Activated naive CD8-positive, alpha-beta T cell treated with anti-CD3 and anti-CD28 coated beads for 36 hours (primary cell): Measurements from ENCODE around the gene ZNF566. TPM values are rescaled to one million over a fixed set of nuclear protein-coding genes. Genes with fewer than 3 reads are reported as not detected.
"Not testable (repeated sequence)": the region's sequence is repeated elsewhere in the genome, so short reads cannot be mapped to it uniquely, and the experiment has no call there.

Experiments used
- DNase-seq: peaks from one replicate; pipeline ENCODE4 v3.0.0; 2021
- H3K27ac Mint-ChIP-seq: one replicate; pipeline ENCODE4 v1.8.0; 2022; ENCODE audit warnings: mild to moderate bottlenecking, moderate library complexity, mixed read lengths
- H3K27me3 Mint-ChIP-seq: one replicate; pipeline ENCODE4 v1.8.0; 2022; ENCODE audit warnings: mild to moderate bottlenecking, mixed read lengths
- H3K36me3 Mint-ChIP-seq: one replicate; pipeline ENCODE4 v1.8.0; 2021; ENCODE audit warnings: mild to moderate bottlenecking, mixed read lengths
- H3K4me1 Mint-ChIP-seq: one replicate; pipeline ENCODE4 v1.8.0; 2021; ENCODE audit warnings: mixed read lengths
- H3K4me3 Mint-ChIP-seq: one replicate; pipeline ENCODE4 v1.8.0; 2022; ENCODE audit warnings: mild to moderate bottlenecking, moderate library complexity, mixed read lengths
- H3K9me3 Mint-ChIP-seq: one replicate; pipeline ENCODE4 v1.8.0; 2022; ENCODE audit warnings: mixed read lengths
- total RNA-seq, 2 experiments: library from RNA; stranded (reverse); gene quantifications; one replicate each; pipeline ENCODE4 v1.2.3, GENCODE V29; 2021

ZNF566 gene
- total RNA-seq: 1 to 10 TPM; 6.0 to 7.8 TPM

DNA sequence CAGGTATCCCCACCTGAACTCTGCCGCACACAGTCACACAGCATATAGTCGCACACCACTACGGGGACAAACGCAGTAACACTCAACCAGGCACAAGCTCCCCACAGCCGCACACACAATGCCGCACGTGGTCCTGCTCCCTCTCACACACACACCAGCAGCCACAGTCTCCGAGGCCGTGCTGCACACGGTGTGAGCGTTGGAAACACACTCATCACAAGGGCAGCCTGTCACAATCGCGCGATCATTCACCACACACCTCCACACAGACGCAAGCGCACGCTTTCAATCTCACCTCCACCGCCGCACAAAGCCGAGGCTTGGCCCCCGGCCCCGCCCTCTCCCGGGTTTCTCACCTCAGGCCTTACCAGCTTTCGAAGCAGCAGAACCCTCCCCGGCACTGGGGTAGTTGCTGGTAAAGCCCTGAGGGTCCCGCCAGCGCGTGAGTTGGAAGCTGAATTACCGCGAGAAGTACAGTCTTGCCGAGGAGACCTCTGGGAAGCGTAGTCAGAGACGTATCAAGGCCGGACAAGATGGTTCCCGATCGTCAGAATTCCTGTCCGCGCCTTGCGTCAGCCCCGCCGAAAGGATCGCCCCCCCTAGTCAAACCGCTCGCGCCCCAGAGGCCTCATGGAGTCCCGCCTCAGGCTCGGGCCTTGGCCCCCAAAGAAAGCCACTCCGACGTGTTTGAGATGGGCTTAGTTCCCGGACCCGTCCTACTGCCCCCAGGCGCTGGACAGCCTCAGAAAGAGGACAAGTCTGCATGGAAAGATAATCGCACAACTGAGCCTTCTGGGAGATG, at the start of gene ZNF566:
Gene ZNF566, minus strand, starts transcription at position 444 of the 802 bp plus-strand sequence. CDS start 13,004 bp downstream, outside the sequence.
- peak; percentile 95 for DNase-seq
- Mint-ChIP-seq H3K9me3 (peaks cover 19% of the 10 kb centered on the region), H3K4me1 (peaks cover 24% of the 10 kb centered on the region), H3K27ac (peak within 1 kb of the TSS; percentile 100), H3K36me3 (peaks cover 54% of the 10 kb centered on the region), H3K4me3 (peak within 1 kb of the TSS; percentile 88), H3K27me3 (no peaks in the 10 kb centered on the region)

- peaks cover 74% of the 10 kb centered on the region for H3K36me3 Mint-ChIP-seq
- peak; percentile 39 for DNase-seq
- H3K27ac Mint-ChIP-seq: peak overlapping the region; percentile 97
- peaks cover 18% of the 10 kb centered on the region for H3K4me1 Mint-ChIP-seq
- H3K27me3 Mint-ChIP-seq: no peaks in the 10 kb centered on the region
- peaks cover 34% of the 10 kb centered on the region for H3K9me3 Mint-ChIP-seq
- H3K4me3 Mint-ChIP-seq: peak overlapping the region; percentile 98
These were observed 39.7 kb upstream of the ZNF566 start for GRCh38 chr19:36528921-36529518.

- H3K27ac Mint-ChIP-seq: peak within 1 kb of the TSS; percentile 97
- peaks cover 33% of the 10 kb centered on the region for H3K9me3 Mint-ChIP-seq
- H3K36me3 Mint-ChIP-seq: peaks cover 73% of the 10 kb centered on the region
- H3K27me3 Mint-ChIP-seq: no peaks in the 10 kb centered on the region
- DNase-seq: peak; percentile 92
- peak within 1 kb of the TSS; percentile 98 for H3K4me3 Mint-ChIP-seq
- H3K4me1 Mint-ChIP-seq: peaks cover 18% of the 10 kb centered on the region
These were observed 39.0 kb upstream of the ZNF566 start, which contains the start of gene ZNF260 for GRCh38 chr19:36528194-36528920. Gene ZNF260 (minus strand): TSS chr19:36528271. CDS start chr19:36515238, 13,033 bp downstream.

DNA sequence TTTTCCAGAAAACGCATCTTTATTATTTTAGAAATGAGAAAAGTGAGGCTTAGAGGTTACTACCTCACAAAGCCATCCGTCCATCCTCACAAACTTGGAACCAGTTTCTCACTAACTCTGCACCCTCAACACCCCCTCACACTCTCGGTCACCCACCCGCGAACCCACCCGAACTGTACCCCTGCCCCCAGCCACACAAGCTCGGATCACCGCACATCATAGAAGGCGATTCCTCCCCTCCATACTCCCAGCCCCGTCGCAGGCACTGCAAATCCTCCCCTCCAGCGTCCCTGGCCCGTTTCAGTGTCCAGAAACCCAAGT, 38.5 kb upstream of the ZNF566 start:
- peak overlapping the region; percentile 97 for H3K27ac Mint-ChIP-seq
- H3K36me3 Mint-ChIP-seq: peaks cover 74% of the 10 kb centered on the region
- no peak for DNase-seq
- H3K4me1 Mint-ChIP-seq: peaks cover 18% of the 10 kb centered on the region
- H3K9me3 Mint-ChIP-seq: peaks cover 35% of the 10 kb centered on the region
- H3K27me3 Mint-ChIP-seq: no peaks in the 10 kb centered on the region
- H3K4me3 Mint-ChIP-seq: peak overlapping the region; percentile 98

- peaks cover 18% of the 10 kb centered on the region for H3K4me1 Mint-ChIP-seq
- no peaks in the 10 kb centered on the region for H3K27me3 Mint-ChIP-seq
- H3K36me3 Mint-ChIP-seq: peaks cover 74% of the 10 kb centered on the region
- peak overlapping the region; percentile 98 for H3K4me3 Mint-ChIP-seq
- peak overlapping the region; percentile 97 for H3K27ac Mint-ChIP-seq
- no peak for DNase-seq
- H3K9me3 Mint-ChIP-seq: peaks cover 37% of the 10 kb centered on the region
These were observed 38.0 kb upstream of the ZNF566 start for GRCh38 chr19:36527341-36527740.

GRCh38 chr19:36526581-36526980, 37.2 kb upstream of the ZNF566 start:
- Mint-ChIP-seq H3K27me3 (no peaks in the 10 kb centered on the region), H3K27ac (no peak overlapping the region), H3K4me3 (peak overlapping the region; percentile 47), H3K4me1 (peaks cover 18% of the 10 kb centered on the region), H3K36me3 (peaks cover 76% of the 10 kb centered on the region), H3K9me3 (peaks cover 35% of the 10 kb centered on the region)
- DNase-seq: no peak

DNA sequence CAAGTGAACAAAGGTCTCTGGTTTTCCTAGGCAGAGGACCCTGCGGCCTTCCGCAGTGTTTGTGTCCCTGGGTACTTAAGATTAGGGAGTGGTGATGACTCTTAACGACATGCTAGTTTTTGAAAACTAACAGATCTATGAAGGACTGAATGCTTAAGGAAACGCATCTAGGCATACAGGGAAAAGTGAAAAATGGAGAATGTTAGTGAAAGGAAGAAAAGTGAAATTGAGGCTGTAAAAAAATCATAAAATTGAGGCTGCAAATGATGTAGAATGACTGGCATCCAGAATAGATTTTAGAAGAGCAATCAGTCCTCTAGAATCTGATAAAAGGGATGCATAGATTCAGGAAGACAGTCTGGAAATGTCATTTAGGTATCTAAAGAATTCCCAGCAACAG, 35.3 kb upstream of the ZNF566 start:
- Mint-ChIP-seq H3K36me3 (peaks cover 82% of the 10 kb centered on the region), H3K4me1 (peaks cover 18% of the 10 kb centered on the region), H3K27ac (no peak overlapping the region), H3K27me3 (no peaks in the 10 kb centered on the region), H3K4me3 (no peak overlapping the region), H3K9me3 (peaks cover 35% of the 10 kb centered on the region)
- DNase-seq: no peak

- no peak for DNase-seq
- peaks cover 56% of the 10 kb centered on the region for H3K9me3 Mint-ChIP-seq
- peaks cover 74% of the 10 kb centered on the region for H3K36me3 Mint-ChIP-seq
- no peak overlapping the region for H3K27ac Mint-ChIP-seq
- H3K4me3 Mint-ChIP-seq: peak overlapping the region; percentile 7
- H3K27me3 Mint-ChIP-seq: no peaks in the 10 kb centered on the region
- H3K4me1 Mint-ChIP-seq: no peaks in the 10 kb centered on the region
These were observed 24.8 kb upstream of the ZNF566 start for GRCh38 chr19:36514012-36514612.

- Mint-ChIP-seq H3K36me3 (peaks cover 24% of the 10 kb centered on the region), H3K27ac (no peak overlapping the region), H3K9me3 (peaks cover 27% of the 10 kb centered on the region), H3K4me3 (no peak overlapping the region), H3K4me1 (no peaks in the 10 kb centered on the region), H3K27me3 (no peaks in the 10 kb centered on the region)
- no peak for DNase-seq
These were observed 19.0 kb upstream of the ZNF566 start for GRCh38 chr19:36508325-36508724.

GRCh38 chr19:36501973-36502372, 12.6 kb upstream of the ZNF566 start:
- Mint-ChIP-seq H3K36me3 (peaks cover 16% of the 10 kb centered on the region), H3K9me3 (peaks cover 27% of the 10 kb centered on the region), H3K4me3 (no peak overlapping the region), H3K27me3 (no peaks in the 10 kb centered on the region), H3K4me1 (no peaks in the 10 kb centered on the region), H3K27ac (no peak overlapping the region)
- no peak for DNase-seq

DNA sequence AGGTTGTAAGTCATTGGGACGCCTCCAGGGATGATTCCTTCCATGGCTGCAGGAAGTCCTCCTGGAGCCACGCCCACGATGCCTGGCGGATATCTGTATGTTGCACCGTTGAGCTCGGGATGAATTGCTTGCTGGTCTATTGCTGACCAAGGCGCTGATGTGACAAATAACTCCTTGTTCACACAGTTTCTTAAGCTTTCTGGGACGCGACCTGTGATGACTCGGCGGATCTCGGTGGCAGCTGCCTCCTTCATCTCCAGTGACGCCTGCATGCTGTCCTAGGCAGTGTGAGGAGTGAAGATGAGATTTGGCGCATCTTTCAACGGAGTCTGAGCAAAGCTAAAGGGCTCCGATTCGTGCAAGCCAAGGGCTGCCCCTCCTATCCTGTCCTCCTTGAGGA, 7.6 kb upstream of the ZNF566 start:
- no peak overlapping the region for H3K27ac Mint-ChIP-seq
- H3K9me3 Mint-ChIP-seq: peaks cover 25% of the 10 kb centered on the region
- H3K36me3 Mint-ChIP-seq: peaks cover 9% of the 10 kb centered on the region
- no peak overlapping the region for H3K4me3 Mint-ChIP-seq
- no peaks in the 10 kb centered on the region for H3K4me1 Mint-ChIP-seq
- DNase-seq: no peak
- no peaks in the 10 kb centered on the region for H3K27me3 Mint-ChIP-seq

GRCh38 chr19:36492689-36493453, 3.5 kb upstream of the ZNF566 start:
- H3K27me3 Mint-ChIP-seq, H3K27ac Mint-ChIP-seq, H3K4me3 Mint-ChIP-seq: not testable (repeated sequence)
- Mint-ChIP-seq H3K4me1 (peaks cover 16% of the 10 kb centered on the region), H3K36me3 (peaks cover 20% of the 10 kb centered on the region), H3K9me3 (peaks cover 17% of the 10 kb centered on the region)
- peak; percentile 41 for DNase-seq

GRCh38 chr19:36490846-36491245, 1.5 kb upstream of the ZNF566 start:
- DNase-seq, H3K27me3 Mint-ChIP-seq: not testable (repeated sequence)
- peak overlapping the region; percentile 100 for H3K27ac Mint-ChIP-seq
- peaks cover 17% of the 10 kb centered on the region for H3K9me3 Mint-ChIP-seq
- peaks cover 24% of the 10 kb centered on the region for H3K4me1 Mint-ChIP-seq
- peaks cover 39% of the 10 kb centered on the region for H3K36me3 Mint-ChIP-seq
- H3K4me3 Mint-ChIP-seq: peak overlapping the region; percentile 88

GRCh38 chr19:36489920-36490415, 607 bp upstream of the ZNF566 start:
- H3K9me3 Mint-ChIP-seq: peaks cover 18% of the 10 kb centered on the region

More at GRCh38 chr19:36489920-36490415, 607 bp upstream of the ZNF566 start:
- peak; percentile 76 for DNase-seq
- Mint-ChIP-seq H3K4me1 (peaks cover 24% of the 10 kb centered on the region), H3K27ac (peak overlapping the region; percentile 100), H3K36me3 (peaks cover 47% of the 10 kb centered on the region), H3K27me3 (no peaks in the 10 kb centered on the region), H3K4me3 (peak overlapping the region; percentile 88)
